SIG-M5 treated with dmso at 0.1 percent for 504 hours (cell line): Measurements from ENCODE around the gene SAT2.
A peak's percentile ranks its signal among the peaks of the same experiment; 100 is the strongest.
"Not testable (repeated sequence)": the region's sequence is repeated elsewhere in the genome, so short reads cannot be mapped to it uniquely, and the experiment has no call there.

Source experiments
- DNase-seq: peaks from one replicate; lab custom pipeline; 2025; ENCODE audit not compliant: unreplicated experiment; lab: John Stamatoyannopoulos, UW

SAT2 gene

GRCh38 chr17:7634384-7634783, 6.8 kb upstream of the SAT2 start:
- DNase-seq: no peak

DNA sequence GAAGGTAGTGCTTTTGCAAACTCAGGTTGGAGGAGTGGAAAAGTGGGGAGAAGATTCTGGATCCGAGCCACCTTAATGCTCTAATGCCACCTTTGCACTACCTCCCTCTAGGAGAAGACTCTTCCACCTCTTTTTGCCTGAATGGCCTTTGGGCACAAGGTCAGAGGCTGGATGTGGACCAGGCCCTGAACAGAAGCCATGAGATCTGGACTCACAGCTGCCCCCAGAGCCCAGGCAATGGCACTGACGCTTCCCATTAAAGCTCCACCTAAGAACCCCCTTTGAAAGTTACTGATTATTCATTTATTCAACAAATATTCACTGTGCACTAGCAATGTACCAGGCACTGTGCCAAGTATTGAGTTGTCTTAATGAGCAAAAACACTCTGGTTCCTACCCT, 5.5 kb upstream of the SAT2 start:
- no peak for DNase-seq

GRCh38 chr17:7632492-7632894, 4.9 kb upstream of the SAT2 start:
- DNase-seq: peak; percentile 61

DNA sequence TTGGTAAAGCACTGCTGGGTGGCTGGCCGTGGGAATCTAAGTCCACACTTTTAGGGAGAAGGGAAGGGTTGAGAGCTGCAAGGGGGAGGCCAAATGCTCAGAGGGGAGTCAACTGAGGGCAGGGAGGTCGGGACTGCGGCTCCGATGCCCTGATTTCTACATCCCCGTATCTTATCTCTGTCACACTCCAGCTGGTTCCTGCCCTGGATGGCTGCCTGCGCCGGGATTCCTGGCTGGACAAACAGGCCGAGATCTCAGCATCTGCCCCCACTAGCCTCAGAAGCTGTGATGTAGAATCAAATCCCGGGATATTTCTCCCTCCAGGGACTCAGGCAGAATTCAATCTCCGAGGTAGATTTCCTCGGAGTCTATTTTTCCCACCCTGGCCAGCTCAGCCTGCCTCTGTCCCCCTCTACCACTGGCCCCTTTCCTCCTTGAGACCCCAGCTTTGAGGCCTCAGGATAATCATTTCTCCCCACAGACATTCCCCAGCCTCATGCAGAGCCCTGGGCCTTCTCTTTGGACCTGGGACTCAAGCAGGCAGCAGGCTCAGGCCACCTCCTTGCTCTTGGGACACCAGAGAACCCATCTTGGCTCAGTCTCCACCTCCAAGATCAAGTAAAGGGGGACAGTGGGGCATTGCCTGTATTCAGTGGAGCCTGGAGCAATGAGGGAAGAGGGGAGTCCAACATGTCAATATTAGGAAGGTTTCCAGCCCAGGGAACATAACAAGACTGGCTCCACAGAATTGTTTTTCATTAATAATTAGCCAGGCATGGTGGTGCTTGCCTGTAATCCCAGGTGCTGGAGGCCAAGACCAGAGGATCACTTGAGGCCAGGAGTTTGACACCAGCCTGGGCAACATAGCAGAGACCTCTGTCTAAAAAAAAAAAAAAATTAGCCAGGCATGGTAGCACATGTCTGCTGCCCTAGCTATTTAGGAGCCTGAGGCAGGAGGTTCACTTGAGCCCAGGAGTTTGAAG, 4.1 kb upstream of the SAT2 start:
- no peak for DNase-seq

DNA sequence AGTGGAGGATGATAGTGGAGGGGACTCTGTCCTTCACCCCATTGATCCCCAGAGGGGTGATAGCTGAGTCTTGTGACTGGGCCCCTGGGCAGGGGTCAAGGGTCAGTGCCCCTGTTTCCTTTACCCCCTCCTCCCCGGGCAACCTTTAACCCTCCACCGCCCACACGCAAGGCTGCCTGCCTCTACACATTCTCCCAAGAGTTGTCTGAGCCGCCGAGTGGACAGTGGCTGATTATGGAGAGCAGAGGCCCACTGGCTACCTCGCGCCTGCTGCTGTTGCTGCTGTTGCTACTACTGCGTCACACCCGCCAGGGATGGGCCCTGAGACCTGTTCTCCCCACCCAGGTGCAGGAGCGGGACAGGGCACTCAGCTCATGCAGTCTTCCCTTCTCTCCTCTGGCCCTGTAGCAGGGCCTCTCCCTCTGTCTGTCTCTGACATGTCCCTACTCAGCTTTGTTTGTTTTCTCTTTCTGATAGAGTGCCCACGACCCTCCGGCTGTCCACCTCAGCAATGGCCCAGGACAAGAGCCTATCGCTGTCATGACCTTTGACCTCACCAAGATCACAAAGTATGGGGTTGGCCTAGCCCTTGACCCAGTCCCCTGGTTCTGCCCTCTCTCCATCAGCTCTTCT, 2.4 kb upstream of the SAT2 start, which contains the start of gene SHBG:
SHBG (plus strand) TSS at position 197 of the 633 bp plus-strand sequence; CDS start at position 235, 38 bp downstream.
- no peak for DNase-seq

- no peak for DNase-seq
These were observed 718 bp downstream of the SAT2 start for GRCh38 chr17:7626956-7627249.

DNA sequence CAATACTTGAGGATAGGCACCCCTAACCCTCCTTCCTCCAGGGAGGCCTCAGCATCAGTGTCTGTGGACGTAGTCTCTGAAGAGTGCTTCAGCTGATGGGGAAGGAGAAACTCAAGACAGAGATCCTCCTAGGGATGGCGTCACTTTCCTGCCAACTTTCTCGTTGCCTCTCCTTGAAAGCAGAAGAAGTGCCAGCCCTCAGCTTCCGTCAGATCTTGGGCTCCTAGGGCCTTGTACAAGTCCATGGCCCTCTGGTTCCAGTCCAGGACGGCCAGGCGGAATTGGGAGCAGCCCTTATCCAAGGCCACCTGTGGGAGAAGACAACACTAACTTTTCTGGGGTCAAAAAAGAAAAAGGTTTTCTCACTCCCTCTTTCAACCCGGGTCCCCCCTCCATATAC, 1.3 kb downstream of the SAT2 start:
- peak; percentile 43 for DNase-seq

DNA sequence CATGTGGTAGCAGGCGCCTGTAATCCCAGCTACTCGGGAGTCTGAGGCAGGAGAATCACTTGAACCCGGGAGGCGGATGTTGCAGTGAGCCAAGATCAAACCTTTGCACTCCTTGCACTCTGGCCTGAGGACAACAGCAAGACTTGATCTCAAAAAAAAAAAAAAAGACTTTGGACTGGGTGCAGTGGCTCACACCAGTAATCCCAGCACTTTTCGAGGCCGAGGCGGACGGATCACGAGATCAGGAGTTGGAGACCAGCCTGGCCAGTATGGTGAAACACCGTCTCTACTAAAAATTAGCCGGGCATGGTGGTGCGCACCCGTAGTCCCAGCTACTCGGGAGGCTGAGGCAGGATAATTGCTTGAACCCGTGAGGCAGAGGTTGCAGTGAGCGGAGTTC, 1.9 kb downstream of the SAT2 start:
- not testable (repeated sequence) for DNase-seq

DNA sequence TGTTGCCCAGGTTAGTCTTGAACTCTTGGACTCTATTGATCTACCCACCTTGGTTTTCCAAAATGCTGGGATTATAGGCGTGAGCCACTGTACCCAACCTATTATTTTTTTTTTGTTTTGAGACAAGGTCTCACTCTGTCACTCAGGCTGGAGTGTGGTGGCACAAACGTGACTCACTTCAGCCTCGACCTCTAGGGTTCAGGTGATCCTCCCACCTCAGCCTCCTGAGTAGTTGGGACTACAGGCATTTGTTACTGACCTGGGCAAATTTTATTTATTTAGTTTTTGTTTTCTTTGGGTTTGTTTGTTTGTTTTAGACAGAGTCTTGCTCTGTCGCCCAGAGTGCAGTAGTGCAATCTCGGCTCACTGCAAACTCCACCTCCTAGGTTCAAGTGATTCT, 4.0 kb downstream of the SAT2 start:
- DNase-seq: no peak

GRCh38 chr17:7620835-7621234, 6.8 kb downstream of the SAT2 start:
- DNase-seq: no peak

DNA sequence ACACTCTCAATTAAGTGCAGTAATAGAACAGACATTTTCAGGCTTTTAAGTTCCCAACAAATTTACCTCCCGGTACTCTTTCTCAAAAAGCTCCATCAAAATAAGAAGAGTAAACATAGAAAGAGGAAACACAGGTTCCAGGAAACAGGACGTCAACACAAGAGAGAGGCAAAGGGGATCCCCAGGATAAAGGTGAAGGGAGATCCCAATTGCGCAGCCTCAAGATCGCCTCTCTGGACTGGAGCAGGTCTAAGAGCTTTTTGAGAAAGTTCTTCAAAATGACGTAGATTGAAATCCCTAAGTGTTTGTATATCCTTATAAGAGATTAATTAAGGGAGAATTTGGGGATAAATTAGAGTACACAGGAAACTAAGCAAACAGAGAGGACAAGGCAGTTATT, 9.0 kb downstream of the SAT2 start:
- DNase-seq: no peak

- no peak for DNase-seq
These were observed 12.3 kb downstream of the SAT2 start for GRCh38 chr17:7615265-7615747.

GRCh38 chr17:7614425-7615264, 13.0 kb downstream of the SAT2 start, which contains the start of gene FXR2:
FXR2 (minus strand) TSS chr17:7614897; CDS start chr17:7614532, 365 bp downstream.
- DNase-seq: peak; percentile 99

DNA sequence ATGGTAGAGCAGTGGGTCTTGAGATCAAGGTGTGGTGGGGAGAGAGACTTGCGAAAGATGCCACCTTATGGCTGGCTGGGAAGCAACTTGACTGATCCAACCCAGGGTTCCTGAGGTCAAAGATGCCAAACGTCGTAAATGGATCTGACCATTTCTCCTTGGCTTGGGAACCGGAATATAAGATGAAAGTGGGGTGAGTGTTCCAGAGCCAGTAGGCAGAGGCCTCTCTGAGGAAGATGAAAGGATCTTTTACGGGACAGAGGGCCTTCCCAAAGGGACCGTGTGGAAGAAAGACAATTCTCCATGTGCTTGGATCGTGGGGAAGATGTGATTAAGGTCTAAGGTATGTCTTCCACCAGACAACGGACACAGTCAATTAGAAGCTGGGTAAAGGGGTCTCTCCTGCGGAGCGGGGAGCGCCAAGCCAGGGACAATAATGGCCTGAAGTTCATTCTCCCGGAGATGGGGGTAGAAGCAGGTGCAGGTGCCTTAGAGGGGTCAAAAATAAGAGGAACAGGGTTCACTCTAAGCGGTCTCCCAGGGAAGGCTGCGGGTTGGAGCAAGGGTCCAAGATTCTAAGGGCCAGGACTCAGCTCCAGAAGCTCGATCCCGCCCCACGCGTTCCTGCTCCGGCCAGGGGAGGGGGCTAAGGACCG, 13.7 kb downstream of the SAT2 start:
- no peak for DNase-seq

- no peak for DNase-seq
These were observed 15.4 kb downstream of the SAT2 start for GRCh38 chr17:7612294-7612640.

DNA sequence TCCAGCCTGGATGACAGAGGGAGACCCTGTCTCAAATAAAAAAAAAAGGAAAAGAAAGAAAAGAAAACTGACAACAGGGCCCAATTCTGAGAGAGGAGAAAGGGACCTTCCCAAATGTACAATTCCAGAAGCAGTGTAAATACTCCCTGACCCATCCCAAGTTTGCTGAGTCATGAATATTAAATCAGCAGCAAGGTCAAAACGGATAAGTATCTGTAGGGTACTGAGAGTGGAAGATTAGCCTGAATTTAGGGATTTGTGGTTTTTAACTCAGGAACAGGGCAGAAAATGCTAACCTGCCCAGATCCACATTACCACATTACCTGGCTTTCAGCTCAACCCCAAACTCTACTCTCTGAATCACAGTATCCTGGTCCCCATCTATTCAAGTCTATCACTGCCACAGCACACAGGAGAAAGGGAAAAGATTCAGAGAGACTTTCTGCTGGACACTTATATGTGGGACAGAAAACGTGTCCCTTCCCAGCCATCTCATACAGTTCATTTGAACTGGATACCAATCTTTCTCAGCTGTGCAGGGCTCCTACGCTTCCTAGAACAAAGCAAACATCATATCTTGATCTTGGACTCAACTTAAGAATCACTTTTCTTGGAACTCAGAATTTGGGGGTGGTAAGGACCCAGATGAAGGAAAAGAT, 15.9 kb downstream of the SAT2 start:
- no peak for DNase-seq

DNA sequence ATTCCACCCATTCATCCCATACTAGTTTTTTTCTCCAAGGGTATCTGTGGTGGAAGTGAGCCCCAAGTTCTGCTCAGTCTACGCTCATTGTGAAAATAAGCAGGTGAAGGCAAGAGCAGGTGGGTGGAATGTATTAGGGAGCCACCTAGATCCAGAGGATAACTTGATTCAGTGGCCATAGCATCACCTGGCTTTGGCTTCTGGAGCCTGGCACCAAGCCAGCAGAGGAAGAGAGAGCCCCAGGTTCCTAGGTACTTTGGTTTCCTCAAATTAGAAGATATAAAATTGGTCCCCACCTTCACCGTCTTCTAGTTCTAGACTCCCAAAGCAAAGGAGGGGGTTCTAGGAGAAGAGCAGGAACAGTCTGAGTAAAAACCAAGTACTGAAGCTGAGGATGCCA, 17.0 kb downstream of the SAT2 start:
- no peak for DNase-seq

DNA sequence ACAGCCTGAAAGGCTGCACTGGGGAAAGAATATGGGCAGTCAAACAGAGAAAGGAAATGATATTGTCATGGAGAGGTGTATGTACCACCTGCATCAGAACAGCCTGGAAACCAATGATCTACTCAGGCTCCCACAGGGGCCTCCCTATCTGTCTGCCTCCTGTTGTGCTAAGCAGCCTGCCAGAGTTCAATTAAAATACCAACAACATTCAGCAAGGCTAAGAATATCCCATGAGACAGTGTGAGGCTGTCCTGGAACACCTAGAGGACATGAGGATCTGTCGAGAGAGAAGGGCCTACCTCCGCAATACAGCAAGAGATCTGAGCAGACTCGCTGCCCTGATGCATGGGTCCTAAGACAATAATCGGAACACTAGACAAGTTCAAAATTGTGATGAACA, 21.3 kb downstream of the SAT2 start:
- no peak for DNase-seq

GRCh38 chr17:7597561-7597960, 30.1 kb downstream of the SAT2 start:
- DNase-seq: not testable (repeated sequence)

GRCh38 chr17:7593296-7593695, 34.3 kb downstream of the SAT2 start:
- no peak for DNase-seq
